PC-9 (cell line): Measurements from ENCODE around the gene ABCA7.

Experiments used
- CTCF ChIP-seq: fragments of 200-600 bp; sonication (generic); conservative IDR thresholded peaks from 2 replicates; pipeline ENCODE4 v1.6.1; 2017; ENCODE audit warnings: mixed run types, antibody characterized with exemption, mild to moderate bottlenecking, moderate library complexity
- EZH2 ChIP-seq: fragments of 200-600 bp; sonication (generic); IDR thresholded peaks from 2 replicates; pipeline ENCODE4 v1.8.0; 2017; ENCODE audit warnings: antibody characterized with exemption, low read depth

- TF ChIP-seq CTCF (no peak), EZH2 (no peak)
These were observed 61.4 kb downstream of the ABCA7 start for GRCh38 chr19:1101337-1101698.
